Limb (tissue), 2 donors: ENCODE results near the gene DPYD.
"Not testable (repeated sequence)": the region's sequence is repeated elsewhere in the genome, so short reads cannot be mapped to it uniquely, and the experiment has no call there.

Source experiments
- DNase-seq, 2 donors: peaks; one replicate each; pipeline ENCODE4 v3.0.0-alpha.2; 2016; ENCODE audit errors: extremely low spot score in 2 of 2

The DPYD gene

DNA sequence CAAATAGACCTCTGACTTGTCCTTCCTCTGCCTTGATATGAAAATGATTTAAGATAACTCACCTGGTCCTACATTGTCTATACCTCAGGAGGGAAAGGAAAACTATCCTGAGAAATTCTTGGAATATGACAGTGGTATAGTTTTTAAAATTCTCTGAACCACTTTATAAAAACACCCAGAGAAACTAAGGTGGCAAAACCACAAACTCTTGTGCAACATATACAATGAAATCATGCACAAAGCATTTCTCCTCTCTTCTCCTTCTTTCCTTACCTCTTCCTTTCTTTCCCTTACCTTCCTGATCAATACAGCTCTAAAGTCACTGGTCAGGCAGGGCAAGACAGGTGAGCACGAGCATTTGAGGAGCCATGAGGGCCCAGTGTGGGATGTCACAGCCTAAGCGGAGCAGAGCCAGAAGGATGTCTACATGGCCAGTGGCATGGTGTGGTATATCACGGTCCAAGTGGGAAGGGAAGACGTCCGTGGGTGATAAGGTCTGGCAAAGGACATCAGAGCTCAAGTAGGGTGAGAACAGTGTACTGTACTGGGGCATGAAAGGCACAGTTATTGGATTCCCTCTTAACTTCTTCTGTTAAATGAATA lies 543.3 kb downstream of the DPYD start:
- DNase-seq, result no peak

GRCh38 chr1:97373000-97373399 lies 547.8 kb downstream of the DPYD start:
- no peak for DNase-seq

DNA sequence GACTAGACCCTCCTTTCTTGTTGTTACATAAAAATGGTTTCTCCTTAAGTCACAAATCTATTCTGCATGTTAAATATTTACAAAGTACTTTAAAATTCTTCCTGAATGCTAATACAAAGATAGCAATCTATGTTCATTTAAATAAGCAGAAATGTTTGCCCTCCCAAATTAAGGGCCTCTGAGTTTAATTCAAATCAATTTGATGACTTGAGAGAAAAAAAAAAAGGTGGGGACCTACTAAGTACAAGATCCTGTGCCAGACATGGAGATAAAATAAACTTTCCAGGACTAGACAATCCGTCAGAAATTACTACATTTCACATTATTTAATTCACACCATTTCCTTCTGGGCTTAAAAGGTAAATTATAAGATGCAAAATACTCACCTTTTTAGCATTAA lies 548.3 kb downstream of the DPYD start:
- DNase-seq, result no peak

DNA sequence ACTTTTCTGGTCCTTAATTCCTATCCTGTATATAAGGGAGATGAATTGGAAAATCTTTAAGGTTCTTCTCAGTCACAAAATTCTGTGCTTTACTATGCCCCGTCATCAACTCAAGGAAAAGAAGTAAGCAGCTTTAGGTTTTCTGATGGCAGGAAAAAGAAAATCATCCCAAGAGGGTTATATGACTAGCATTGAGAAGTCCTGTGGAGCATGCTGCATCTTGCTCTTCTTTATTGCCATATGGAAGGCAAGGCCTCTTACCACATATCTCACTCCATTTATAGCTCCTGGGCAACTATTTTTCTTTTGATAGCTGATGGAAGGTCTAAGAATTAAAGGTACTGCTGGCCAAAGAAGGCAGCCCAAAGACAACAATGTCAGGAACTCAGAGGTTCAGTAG lies 552.5 kb downstream of the DPYD start:
- DNase-seq, result no peak

DNA sequence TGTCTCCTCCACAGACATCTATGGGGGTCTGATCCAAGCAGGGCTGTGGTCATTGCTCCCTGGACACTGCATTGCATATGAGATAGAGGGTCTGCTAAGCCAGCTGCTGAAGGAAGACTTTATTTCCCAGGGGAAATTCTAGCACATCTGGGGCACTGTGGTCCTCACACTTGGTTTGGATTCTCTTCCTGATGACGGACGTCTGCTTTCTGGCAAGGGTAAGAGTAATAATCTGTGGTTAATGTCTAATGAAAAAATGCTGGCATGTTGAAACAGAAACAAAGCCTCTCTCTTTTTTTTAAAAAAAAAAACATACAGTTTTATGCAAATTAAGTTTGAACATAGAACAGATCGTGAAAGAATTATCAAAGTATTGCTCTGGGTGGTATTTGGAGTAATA lies 553.9 kb downstream of the DPYD start:
- no peak for DNase-seq

DNA sequence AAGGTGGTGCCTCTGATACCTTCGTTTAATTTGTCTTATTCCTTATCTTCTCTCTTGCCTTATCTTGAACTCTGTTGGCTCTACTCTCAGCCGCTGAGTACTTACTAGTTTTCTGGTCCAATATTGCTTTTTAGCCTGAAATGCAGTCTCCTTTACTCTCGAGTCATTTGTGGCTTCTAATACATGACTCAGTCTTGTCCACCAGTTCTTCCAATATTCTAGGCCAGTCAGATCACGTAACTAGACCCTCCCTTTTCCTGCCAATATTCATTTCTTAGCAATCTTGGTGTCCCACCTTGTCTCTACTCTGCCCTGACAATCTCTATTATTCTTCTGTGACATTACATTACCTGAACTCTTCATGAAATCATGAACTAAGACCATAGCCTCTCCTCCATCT lies 555.8 kb downstream of the DPYD start:
- DNase-seq, result no peak

DNA sequence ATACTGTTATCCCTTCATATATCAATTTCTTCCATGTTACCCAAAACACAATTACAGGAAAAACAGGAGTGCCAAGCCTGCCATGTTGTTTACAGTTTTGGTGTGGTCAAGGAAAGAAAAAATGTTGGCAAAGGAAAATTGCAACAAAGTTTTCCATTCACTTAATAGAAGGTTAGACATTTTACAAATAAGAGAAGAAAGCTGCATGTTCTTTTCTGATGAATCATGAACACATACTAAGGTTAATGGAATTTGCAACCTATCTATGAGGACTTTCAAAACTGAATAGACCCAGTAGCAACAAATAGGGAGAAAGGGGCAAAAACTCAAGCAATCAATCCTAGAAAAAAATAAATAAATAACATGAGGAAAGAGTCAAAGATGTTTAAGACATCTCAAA lies 556.7 kb downstream of the DPYD start:
- no peak for DNase-seq

- DNase-seq, result no peak
Measured at GRCh38 chr1:97356309-97356708, 564.5 kb downstream of the DPYD start.

DNA sequence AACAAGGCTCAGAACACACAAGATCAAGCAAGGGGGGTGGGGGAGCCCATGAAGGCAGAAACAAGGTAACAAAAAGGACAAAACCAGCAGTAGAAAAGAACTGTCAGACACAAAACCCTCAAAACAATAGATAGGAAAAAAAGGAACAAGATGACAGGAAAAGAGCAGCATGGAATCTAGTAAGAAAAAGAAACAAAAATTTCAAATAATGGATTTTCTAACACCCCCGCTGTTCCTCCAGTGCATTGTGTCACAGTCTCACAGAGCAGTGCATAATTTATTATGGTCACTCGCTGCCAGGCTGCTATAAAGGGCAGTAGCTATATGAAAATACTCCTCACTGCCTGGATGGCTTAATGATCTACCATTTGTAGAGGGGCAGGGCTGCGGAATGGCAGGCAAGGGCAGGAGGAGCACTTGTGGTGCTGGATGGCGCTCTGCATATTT lies 567.9 kb downstream of the DPYD start:
- no peak for DNase-seq

DNA sequence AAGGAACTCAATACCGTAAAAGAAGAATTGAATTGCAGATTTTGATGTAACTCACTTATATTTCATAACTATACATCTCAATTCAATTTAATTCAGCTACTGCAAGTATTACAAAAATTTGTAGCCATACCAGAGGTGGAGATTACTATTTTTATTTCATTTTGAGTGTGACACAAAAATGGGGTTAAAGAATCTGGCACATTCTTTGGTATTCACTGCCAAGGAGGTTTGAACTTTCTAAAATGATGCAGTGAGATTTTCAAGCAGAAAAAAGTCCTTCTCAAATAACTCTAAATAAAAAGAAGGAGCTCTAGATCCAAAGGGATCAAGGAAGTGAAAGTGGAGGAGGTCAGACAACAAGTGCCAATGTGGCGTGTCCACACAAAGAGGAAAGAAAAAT lies 569.0 kb downstream of the DPYD start:
- no peak for DNase-seq

- DNase-seq, result no peak
Measured at GRCh38 chr1:97350662-97351061, 570.2 kb downstream of the DPYD start.

DNA sequence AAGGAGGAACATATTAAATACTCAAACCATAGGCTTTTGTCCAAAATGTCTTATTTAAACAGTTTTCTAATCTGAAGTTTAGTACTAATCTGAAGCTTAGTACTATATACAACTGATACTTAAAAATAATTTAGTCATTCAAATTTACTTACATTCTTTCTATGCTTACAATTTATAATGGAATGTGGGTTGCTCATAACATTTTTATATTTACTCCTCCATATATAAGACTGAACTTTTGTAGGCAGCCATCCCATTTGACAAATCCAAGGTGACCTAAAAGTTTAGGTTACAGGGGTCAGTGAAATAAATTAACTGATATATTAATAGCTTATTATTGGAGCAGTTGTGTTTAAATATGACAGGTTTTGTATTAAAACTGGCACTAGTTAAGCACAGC lies 570.6 kb downstream of the DPYD start:
- no peak for DNase-seq

- not testable (repeated sequence) for DNase-seq
Measured at GRCh38 chr1:97349794-97350193, 571.0 kb downstream of the DPYD start.

DNA sequence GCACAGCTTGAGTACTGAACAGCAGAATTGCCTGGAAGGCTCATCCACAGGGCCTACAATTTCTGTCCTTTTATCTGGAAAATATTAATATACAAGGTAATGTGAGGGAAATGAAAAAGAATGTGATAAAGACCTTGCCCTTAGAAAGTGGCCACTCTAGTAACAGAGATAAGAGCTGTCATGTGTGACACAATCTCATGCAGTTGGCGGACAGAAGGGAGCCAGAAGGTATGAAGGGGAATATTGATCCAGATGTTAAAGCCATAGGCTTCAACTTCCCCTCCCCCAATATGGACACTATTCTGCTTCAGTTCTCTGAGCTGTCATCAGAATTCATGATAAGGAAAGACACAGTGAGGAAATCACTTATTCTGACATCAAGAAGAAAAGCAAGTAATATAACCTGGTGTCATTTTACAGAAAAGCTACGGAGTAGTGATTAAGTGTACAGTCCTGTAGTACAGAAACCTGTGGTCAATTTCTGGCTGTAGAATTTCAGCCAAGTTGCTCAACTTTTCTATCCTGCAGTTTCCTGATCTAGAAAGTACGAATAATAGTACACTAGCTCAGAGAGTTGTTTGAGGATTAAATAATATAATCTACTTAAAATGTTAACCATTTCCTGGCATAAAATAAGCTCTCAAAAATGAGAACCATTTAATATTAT lies 572.1 kb downstream of the DPYD start:
- no peak for DNase-seq

- no peak for DNase-seq
Measured at GRCh38 chr1:97340951-97341350, 579.9 kb downstream of the DPYD start.

DNA sequence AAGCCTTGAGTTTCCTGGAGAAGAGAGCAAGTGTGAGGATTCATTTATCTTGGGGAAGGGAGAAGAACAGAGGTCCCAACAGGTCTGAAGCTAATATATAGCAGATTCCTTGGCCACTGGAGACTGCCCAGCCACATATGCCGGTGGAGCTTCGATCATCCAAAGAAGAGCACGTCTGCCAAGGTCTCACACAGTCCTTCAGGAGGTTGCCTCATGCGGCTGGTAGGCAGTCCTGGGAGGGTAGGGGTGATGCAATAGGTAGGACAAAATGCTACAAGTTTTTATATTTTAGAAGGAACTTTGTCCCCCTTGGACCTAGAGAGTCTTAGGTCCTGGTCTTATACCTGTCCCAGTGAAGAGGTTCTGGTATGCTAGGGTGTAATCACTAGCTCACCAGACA lies 582.5 kb downstream of the DPYD start:
- DNase-seq, result no peak

DNA sequence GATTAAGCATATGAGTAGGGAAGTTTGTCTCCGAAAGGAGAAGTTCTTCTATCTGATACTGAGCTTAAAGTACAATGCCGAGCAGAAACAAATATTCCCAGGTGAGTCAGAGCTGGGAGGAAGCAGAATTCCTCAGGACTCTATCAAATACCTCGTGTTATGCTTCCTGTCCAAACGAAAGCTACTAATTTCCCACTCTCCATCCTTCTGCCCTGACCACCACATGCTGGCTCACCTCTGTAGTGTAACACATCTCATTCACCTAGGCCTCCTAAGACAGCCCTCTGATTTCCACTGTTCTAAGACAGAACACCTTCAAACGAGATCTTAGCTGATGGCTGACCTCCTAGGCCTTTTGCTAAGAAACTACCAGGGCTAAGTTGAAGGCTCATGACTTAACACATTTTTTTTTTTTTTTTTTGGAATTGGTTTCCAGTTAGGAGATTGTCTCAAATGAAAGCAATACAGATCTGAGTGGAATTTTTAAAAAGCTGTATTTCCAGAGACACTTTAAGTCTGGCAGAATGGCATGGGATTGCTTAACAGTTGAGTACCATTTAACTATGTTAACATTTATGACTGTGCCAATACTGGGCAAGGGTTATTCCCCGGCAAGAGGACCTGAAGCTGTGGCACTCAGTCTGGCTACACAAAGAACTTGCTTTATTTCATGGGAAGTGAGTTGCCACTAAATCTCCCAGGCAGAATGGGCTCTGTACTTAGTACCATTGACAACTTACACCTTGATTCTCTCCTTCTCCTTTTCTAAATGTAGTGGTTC lies 583.4 kb downstream of the DPYD start:
- no peak for DNase-seq

DNA sequence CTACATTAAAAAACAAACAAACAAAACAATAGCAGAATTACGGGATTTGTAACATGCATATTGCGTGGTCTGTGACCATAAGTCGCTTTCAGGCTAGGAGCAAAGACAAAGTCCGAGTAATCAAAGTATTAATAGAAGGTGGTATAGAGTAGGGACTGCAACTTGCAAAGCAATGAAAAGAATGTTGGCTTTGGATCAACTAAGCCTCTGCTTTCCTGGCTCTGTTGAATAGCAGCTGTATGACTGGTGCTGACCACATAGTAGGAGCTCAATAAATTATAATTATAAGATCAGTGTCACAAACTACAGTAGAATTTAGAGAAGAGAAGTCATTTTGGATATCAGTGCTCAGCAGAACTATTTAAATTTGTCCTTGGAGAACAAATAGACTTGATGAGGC lies 586.4 kb downstream of the DPYD start:
- DNase-seq, result no peak

DNA sequence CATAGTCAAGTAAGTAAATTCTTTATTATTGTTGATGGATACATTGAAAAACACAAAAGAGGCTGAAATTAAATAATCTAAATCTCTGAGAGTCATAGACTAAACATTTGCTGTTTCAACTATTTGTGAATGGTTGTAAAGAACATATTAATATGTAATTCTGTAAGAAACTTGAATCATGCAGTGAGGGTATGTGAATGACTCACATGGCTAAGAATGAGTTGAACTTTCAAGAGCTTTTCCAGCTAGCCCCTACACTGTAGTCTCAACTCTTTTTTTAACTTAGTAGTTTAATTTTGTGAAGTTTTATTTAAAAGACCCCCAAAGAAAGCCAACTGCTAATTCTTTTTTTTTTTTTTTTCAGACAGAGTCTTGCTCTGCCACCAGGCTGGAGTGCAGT lies 588.1 kb downstream of the DPYD start:
- DNase-seq, result no peak

DNA sequence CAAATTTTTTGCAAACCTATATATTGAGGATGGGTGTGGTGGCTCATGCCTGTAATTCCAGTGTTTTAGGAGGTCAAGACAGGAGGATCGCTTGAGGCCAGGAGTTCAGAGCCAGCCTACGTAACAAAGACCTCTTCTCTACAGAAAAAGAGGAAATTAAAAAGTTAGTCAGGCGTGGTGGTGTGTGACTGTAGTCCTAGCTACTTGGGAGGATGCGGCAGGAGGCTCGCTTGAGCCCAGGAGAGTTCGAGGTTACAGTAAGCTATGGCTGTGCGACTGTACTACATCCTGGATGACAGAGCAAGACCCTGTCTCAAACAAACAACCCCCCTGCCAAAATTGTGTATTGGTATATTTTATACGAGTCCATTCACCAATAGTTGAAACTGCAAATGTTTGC lies 589.7 kb downstream of the DPYD start:
- no peak for DNase-seq

GRCh38 chr1:97314685-97315084 lies 606.1 kb downstream of the DPYD start:
- no peak for DNase-seq

DNA sequence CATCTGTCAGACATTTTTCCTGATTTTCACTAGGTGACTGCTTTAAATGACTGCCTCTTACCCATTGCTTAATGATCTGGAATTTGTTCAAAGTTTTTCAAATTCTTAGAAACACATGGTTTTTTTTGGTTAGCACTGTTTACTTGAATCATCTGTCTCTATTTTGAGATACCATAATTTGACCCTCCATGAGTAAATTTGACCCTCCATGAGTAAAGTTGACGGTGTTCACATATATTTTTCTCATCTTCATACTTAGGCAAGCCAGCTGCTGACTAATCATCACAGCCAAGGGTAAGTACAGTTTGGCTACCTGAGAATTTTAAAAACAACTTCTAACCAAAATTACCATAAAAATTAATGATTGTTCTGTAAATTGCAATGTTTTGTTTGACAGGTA lies 612.7 kb downstream of the DPYD start:
- DNase-seq, result no peak

GRCh38 chr1:97307568-97307967 lies 613.3 kb downstream of the DPYD start:
- no peak for DNase-seq
